NCI-H146 (cell line): Measurements from ENCODE around the gene KCNQ5.

Experiments
- DNase-seq: peaks from one replicate; lab custom pipeline; 2025; lab: John Stamatoyannopoulos, UW

Gene KCNQ5

GRCh38 chr6:72793641-72794395 is 172.0 kb downstream of the KCNQ5 start:
- DNase-seq: no peak

GRCh38 chr6:72798196-72798595 is 176.3 kb downstream of the KCNQ5 start:
- no peak for DNase-seq

- no peak for DNase-seq
Observed at GRCh38 chr6:72809746-72810379, 188.0 kb downstream of the KCNQ5 start.

- DNase-seq: no peak
Observed at GRCh38 chr6:72810571-72811280, 188.9 kb downstream of the KCNQ5 start.

- DNase-seq: no peak
Observed at GRCh38 chr6:72811971-72812421, 190.1 kb downstream of the KCNQ5 start.

GRCh38 chr6:72813807-72814596 is 192.1 kb downstream of the KCNQ5 start:
- DNase-seq: no peak

- DNase-seq: no peak
Observed at GRCh38 chr6:72816022-72816421, 194.2 kb downstream of the KCNQ5 start.

- DNase-seq: no peak
Observed at GRCh38 chr6:72817208-72817607, 195.3 kb downstream of the KCNQ5 start.

- DNase-seq: no peak
Observed at GRCh38 chr6:72819609-72820008, 197.7 kb downstream of the KCNQ5 start.

GRCh38 chr6:72820153-72820552 is 198.3 kb downstream of the KCNQ5 start:
- no peak for DNase-seq

- no peak for DNase-seq
Observed at GRCh38 chr6:72820906-72821305, 199.0 kb downstream of the KCNQ5 start.

- no peak for DNase-seq
Observed at GRCh38 chr6:72822023-72822422, 200.2 kb downstream of the KCNQ5 start.

- DNase-seq: no peak
Observed at GRCh38 chr6:72822691-72823090, 200.8 kb downstream of the KCNQ5 start.

GRCh38 chr6:72824833-72825232 is 203.0 kb downstream of the KCNQ5 start:
- no peak for DNase-seq

GRCh38 chr6:72825315-72825911 is 203.5 kb downstream of the KCNQ5 start:
- no peak for DNase-seq

GRCh38 chr6:72826037-72826436 is 204.2 kb downstream of the KCNQ5 start:
- DNase-seq: no peak

- no peak for DNase-seq
Observed at GRCh38 chr6:72826744-72827438, 205.0 kb downstream of the KCNQ5 start.

- DNase-seq: no peak
Observed at GRCh38 chr6:72828904-72829303, 207.0 kb downstream of the KCNQ5 start.

GRCh38 chr6:72832271-72832670 is 210.4 kb downstream of the KCNQ5 start:
- DNase-seq: no peak

GRCh38 chr6:72835749-72836148 is 213.9 kb downstream of the KCNQ5 start:
- no peak for DNase-seq

- no peak for DNase-seq
Observed at GRCh38 chr6:72836971-72837370, 215.1 kb downstream of the KCNQ5 start.
